ENCODE measurements around the gene IARS1.

GRCh38 chr9:92293075-92293354, 482 bp downstream of the IARS1 start:
- TF ChIP-seq WIZ (CRISPR knock-in tag; IDR thresholded peaks at IDR 0.05) (no peak), TAF1 (CRISPR knock-in tag; IDR thresholded peaks at IDR 0.05) (no peak), GMEB1 (CRISPR knock-in tag; IDR thresholded peaks at IDR 0.05; ENCODE audit: borderline replicate concordance) (no peak), ZNF138 (CRISPR knock-in tag; IDR thresholded peaks at IDR 0.05; ENCODE audit: low read depth) (no peak), SATB2 (CRISPR knock-in tag; IDR thresholded peaks at IDR 0.05) (no peak), MLXIP (CRISPR knock-in tag; IDR thresholded peaks at IDR 0.05; ENCODE audit: borderline replicate concordance) (no peak), HCFC1 (IDR thresholded peaks at IDR 0.05; ENCODE audit: low read depth, low read length) (no peak), ZNF777 (CRISPR knock-in tag; IDR thresholded peaks at IDR 0.05) (no peak), ZBTB37 (CRISPR knock-in tag; IDR thresholded peaks at IDR 0.05) (no peak), CTCF (CRISPR knock-in tag; IDR thresholded peaks at IDR 0.05) (no peak), SP1 (IDR thresholded peaks at IDR 0.05) (no peak), SP1 (CRISPR knock-in tag; IDR thresholded peaks at IDR 0.05) (no peak), ZNF383 (CRISPR knock-in tag; IDR thresholded peaks at IDR 0.05; ENCODE audit: borderline replicate concordance) (no peak)
